Measurements from ENCODE around the gene ZDHHC8.

ZDHHC8 gene

GRCh38 chr22:20105456-20106204 is 26.0 kb upstream of the ZDHHC8 start:
- Histone ChIP-seq H3K36me3 (ENCODE audit: insufficient read depth, low read length) (peaks cover 96% of the 10 kb centered on the region), H3K4me1 (ENCODE audit: insufficient read depth, low read length) (0 out of 2 replicates have a peak, but pooled peaks cover 10% of the 10 kb centered on the region), H3K79me2 (ENCODE audit: insufficient read depth, low read length) (peaks cover 67% of the 10 kb centered on the region), H3K4me2 (ENCODE audit: insufficient read depth, low read length) (no peak overlapping the region), H3K4me3 (ENCODE audit: low read depth in 1 of 2, low read length in 2 of 2) (no peak overlapping the region), H3K9ac (ENCODE audit: low read depth, low read length) (no peak overlapping the region), H3K27me3 (ENCODE audit: insufficient read depth, low read length, poor library complexity) (no peaks in the 10 kb centered on the region), H3K9me3 (ENCODE audit: insufficient read depth, low read length, severe bottlenecking) (no peaks in the 10 kb centered on the region), H2AFZ (ENCODE audit: low read depth, low read length) (no peak overlapping the region), H4K20me1 (ENCODE audit: insufficient read depth, low read length) (peaks cover 84% of the 10 kb centered on the region), H3K27ac (ENCODE audit: low read length) (no peak overlapping the region)
- ATAC-seq (ENCODE audit: insufficient read depth, low read depth) = no peak
- no peak for DNase-seq
- TF ChIP-seq EZH2 (IDR thresholded peaks at IDR 0.05; ENCODE audit: borderline replicate concordance, low read depth, low read length, severe bottlenecking) = no peak
- TF ChIP-seq CTCF (IDR thresholded peaks at IDR 0.05; ENCODE audit: borderline replicate concordance, extremely low read depth, low read length, poor library complexity, severe bottlenecking) = no peak

GRCh38 chr22:20106205-20106848 is 25.3 kb upstream of the ZDHHC8 start:
- peaks cover 61% of the 10 kb centered on the region for H3K79me2 ChIP-seq (ENCODE audit: insufficient read depth, low read length)
- H3K4me1 ChIP-seq (ENCODE audit: insufficient read depth, low read length) = peaks cover 5% of the 10 kb centered on the region; the same call in 1 of the 2 replicates
- no peaks in the 10 kb centered on the region for H3K9me3 ChIP-seq (ENCODE audit: insufficient read depth, low read length, severe bottlenecking)
- peaks cover 88% of the 10 kb centered on the region for H4K20me1 ChIP-seq (ENCODE audit: insufficient read depth, low read length)
- DNase-seq = no peak
- no peak overlapping the region for H3K9ac ChIP-seq (ENCODE audit: low read depth, low read length)
- TF ChIP-seq CTCF (IDR thresholded peaks at IDR 0.05; ENCODE audit: borderline replicate concordance, extremely low read depth, low read length, poor library complexity, severe bottlenecking) (no peak), EZH2 (IDR thresholded peaks at IDR 0.05; ENCODE audit: borderline replicate concordance, low read depth, low read length, severe bottlenecking) (no peak)
- no peak for ATAC-seq (ENCODE audit: insufficient read depth, low read depth)
- H3K4me2 ChIP-seq (ENCODE audit: insufficient read depth, low read length) = no peak overlapping the region
- H3K36me3 ChIP-seq (ENCODE audit: insufficient read depth, low read length) = peaks cover 97% of the 10 kb centered on the region
- no peak overlapping the region for H3K27ac ChIP-seq (ENCODE audit: low read length)
- no peak overlapping the region for H3K4me3 ChIP-seq (ENCODE audit: low read depth in 1 of 2, low read length in 2 of 2)
- H3K27me3 ChIP-seq (ENCODE audit: insufficient read depth, low read length, poor library complexity) = no peaks in the 10 kb centered on the region
- H2AFZ ChIP-seq (ENCODE audit: low read depth, low read length) = no peak overlapping the region

GRCh38 chr22:20106849-20107237 is 24.8 kb upstream of the ZDHHC8 start:
- Histone ChIP-seq H3K4me2 (ENCODE audit: insufficient read depth, low read length) (no peak overlapping the region), H3K79me2 (ENCODE audit: insufficient read depth, low read length) (peaks cover 56% of the 10 kb centered on the region), H3K27me3 (ENCODE audit: insufficient read depth, low read length, poor library complexity) (no peaks in the 10 kb centered on the region), H3K9me3 (ENCODE audit: insufficient read depth, low read length, severe bottlenecking) (no peaks in the 10 kb centered on the region), H3K36me3 (ENCODE audit: insufficient read depth, low read length) (peaks cover 95% of the 10 kb centered on the region), H3K4me3 (ENCODE audit: low read depth in 1 of 2, low read length in 2 of 2) (no peak overlapping the region), H3K9ac (ENCODE audit: low read depth, low read length) (no peak overlapping the region), H4K20me1 (ENCODE audit: insufficient read depth, low read length) (peaks cover 87% of the 10 kb centered on the region), H2AFZ (ENCODE audit: low read depth, low read length) (no peak overlapping the region), H3K27ac (ENCODE audit: low read length) (no peak overlapping the region), H3K4me1 (ENCODE audit: insufficient read depth, low read length) (peaks cover 8% of the 10 kb centered on the region)
- ATAC-seq (ENCODE audit: insufficient read depth, low read depth) (no peak), DNase-seq (no peak)
- no peak for TF ChIP-seq CTCF (IDR thresholded peaks at IDR 0.05; ENCODE audit: borderline replicate concordance, extremely low read depth, low read length, poor library complexity, severe bottlenecking)
- no peak for TF ChIP-seq EZH2 (IDR thresholded peaks at IDR 0.05; ENCODE audit: borderline replicate concordance, low read depth, low read length, severe bottlenecking)
